ENCODE measurements around the gene TNS3.
A peak's percentile ranks its signal among the peaks of the same experiment; 100 is the strongest.
"Not testable (repeated sequence)": the region's sequence is repeated elsewhere in the genome, so short reads cannot be mapped to it uniquely, and the experiment has no call there.

TNS3 gene

DNA sequence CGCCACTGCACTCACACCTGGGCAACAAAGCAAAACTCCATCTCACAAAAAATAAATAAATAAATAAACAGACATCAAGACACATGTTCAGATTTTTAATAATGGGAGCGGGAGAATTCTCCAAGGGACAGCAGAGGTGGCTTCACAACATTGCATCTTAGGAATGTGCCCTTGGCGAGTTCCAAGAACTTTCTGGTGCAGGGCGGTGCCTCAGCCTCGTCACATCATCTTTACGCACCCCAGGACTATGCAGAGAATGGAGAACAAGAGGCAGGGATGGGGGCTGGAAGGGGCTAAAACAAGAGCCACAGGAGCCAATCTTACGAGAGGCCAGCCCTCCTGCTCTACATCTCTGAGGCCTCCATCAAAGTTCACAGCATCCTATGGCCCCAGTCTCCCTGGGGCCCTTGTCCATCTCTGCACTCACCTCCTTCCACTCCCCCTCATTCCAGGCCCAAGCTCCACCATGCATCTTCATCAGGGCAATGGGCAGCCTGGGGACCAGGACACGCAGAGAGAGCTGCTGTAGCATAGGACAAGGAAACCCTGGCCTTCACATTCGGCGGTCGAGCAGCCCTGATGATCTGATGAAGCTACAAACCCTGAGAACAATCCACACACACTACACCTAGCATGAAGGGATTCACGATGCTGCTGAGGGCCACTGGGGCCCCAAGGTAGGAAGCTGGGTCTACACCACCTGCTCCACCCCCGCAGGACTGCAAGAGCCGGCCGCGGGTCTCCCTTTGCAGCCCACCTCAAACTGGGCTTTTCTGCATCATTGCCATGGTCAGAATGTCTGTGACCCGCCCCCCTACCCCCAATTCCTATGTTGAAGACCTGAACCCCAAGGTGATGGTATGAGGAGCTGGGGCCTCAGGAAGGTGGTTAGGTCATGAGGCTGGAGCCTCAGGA, 22.3 kb downstream of the TNS3 start:
- no peak for DNase-seq

- DNase-seq: no peak
Measured at GRCh38 chr7:47557694-47558670, 23.9 kb downstream of the TNS3 start.

GRCh38 chr7:47557317-47557693, 24.6 kb downstream of the TNS3 start:
- no peak for DNase-seq

- DNase-seq: peak; percentile 30
Measured at GRCh38 chr7:47556511-47557180, 25.3 kb downstream of the TNS3 start.

DNA sequence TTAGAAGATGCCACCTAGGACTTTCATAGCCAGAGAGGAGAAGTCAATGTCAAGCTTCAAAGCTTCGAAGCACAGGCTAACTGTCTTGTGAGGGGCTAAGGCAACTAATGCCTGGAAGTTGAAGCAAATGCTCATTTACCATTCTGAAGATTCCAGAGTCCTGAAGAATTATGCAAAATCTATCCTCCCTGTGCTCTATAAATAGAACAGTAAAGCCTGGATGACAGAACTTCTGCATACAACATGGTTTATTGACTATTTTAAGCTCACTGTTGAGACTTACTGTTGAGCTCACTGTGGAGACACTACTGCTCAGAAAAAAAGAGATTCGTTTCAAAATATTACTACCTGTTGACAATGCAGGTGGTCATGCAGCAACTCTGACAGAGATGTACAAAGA, 28.6 kb downstream of the TNS3 start:
- no peak for DNase-seq

GRCh38 chr7:47552621-47553020, 29.3 kb downstream of the TNS3 start:
- DNase-seq: no peak

GRCh38 chr7:47551668-47552440, 30.1 kb downstream of the TNS3 start:
- DNase-seq: no peak

- DNase-seq: no peak
Measured at GRCh38 chr7:47550788-47551470, 31.0 kb downstream of the TNS3 start.

DNA sequence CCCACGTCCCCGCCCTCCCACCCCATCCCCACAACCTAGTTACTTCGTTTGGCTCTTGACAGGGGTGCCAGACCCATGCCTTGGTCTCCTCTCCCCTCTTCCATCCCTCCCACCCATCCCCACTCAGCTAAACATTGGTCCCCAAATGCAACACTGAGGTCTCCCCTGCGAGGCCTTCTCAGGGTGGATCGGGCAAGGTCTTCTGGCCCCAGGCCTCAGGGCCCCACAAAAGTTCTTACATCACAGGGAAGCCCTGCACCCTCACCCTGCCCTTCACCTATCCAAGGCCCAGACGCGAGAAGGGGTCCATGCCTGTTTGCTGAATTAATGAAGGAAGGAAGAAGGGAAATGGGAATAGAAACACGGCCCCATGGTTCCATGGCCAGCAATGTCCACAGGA, 32.0 kb downstream of the TNS3 start:
- no peak for DNase-seq

GRCh38 chr7:47549397-47549796, 32.5 kb downstream of the TNS3 start:
- DNase-seq: no peak

DNA sequence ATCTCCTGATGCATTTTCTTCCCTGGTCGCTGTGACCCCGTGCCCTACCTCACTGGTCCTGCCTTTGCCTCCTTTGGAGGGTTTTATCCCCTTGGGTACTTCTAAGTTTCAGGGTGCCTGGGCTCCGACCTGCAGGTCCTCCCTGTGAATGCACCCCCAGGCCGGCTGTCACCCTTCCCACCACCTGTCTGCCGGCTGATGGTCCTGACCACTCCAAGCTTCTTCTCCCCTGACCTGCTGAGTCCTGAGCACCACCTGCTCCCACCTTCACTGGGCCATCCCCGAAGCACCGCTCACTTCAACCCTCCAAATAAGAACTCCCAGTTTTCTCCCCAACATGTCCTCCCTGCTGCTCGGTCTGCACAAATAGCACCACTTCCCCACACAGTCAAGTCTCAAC, 33.4 kb downstream of the TNS3 start:
- DNase-seq: no peak

- peak; percentile 36 for DNase-seq
Measured at GRCh38 chr7:47546733-47547494, 35.0 kb downstream of the TNS3 start.

DNA sequence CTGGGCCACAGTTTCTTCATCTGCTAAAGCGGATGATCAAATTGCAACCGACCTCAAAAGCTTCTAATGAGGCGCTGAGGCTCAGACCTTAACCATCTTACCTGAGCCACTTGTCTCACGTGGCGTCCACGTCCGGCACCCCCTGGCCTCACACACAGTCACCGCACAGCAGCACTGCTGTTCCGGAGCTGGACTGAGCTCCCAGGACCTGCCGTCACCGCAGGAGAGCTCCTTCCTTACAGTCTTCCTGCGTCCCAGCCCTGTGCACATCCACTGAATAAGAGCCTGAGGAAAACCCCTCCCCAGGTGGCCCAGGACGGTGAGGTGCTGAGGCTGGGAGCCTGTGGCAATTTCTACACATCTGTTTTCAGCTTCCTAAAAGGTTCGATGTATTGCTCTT, 35.7 kb downstream of the TNS3 start:
- DNase-seq: no peak

GRCh38 chr7:47544416-47544815, 37.5 kb downstream of the TNS3 start:
- DNase-seq: no peak

- DNase-seq: no peak
Measured at GRCh38 chr7:47543714-47544113, 38.2 kb downstream of the TNS3 start.

GRCh38 chr7:47543056-47543455, 38.9 kb downstream of the TNS3 start:
- no peak for DNase-seq

- DNase-seq: no peak
Measured at GRCh38 chr7:47542051-47542450, 39.9 kb downstream of the TNS3 start.

GRCh38 chr7:47541485-47541884, 40.4 kb downstream of the TNS3 start:
- not testable (repeated sequence) for DNase-seq

GRCh38 chr7:47540387-47541350, 41.2 kb downstream of the TNS3 start:
- DNase-seq: no peak

GRCh38 chr7:47540053-47540386, 41.9 kb downstream of the TNS3 start:
- DNase-seq: no peak

All from hematopoietic multipotent progenitor cell treated with erythropoietin and hydrocortisone succinate and interleukin-3 and kit ligand, for 4 days (in vitro differentiated cells).